ENCODE data around the gene CATSPER4.

DNA sequence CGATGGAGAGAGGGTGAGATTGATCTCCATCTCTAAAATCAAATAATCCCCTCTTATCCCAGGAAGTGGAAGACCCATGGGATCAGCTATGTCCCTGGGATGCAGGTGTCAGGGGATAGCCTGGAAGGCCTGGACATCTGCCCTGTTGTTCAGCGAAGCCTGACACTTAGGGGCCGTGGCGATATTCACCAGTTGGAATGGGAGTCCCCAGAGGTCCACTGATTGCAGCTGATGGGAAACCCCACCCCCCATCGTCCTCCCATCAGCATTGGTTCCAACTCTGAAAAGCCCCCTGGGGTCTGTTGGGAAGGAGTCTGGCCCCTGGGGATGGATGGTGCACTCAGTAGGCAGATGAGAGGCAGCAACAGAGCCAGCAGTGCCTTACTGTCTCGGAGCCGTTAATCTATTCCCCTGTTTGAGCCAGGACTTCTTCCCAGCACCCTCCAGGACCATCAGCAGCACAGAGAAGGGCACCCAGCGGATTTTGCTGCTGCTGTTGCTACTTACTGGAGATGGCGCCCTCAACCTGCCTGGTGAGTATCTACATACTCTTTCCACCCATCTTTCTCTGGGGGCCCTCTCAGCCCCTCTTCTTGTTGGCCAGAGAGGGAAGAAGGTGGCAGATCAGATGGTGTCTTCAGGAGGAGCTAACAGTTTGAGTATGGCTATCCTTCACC lies 13.4 kb downstream of the CATSPER4 start:
- TF ChIP-seq CTCF (IDR thresholded peaks at IDR 0.05): no peak
- no peak for TF ChIP-seq POLR2A (IDR thresholded peaks at IDR 0.05)
- TF ChIP-seq POLR2AphosphoS5 (IDR thresholded peaks at IDR 0.05; ENCODE audit: insufficient read depth in 1 of 2, low read depth in 1 of 2): no peak

All from vagina (tissue), 2 donors.